H1 (cell line): ENCODE data around the gene LAMB1. TPM values are rescaled to one million over a fixed set of nuclear protein-coding genes. Genes with fewer than 3 reads are reported as not detected.

Source experiments
- CTCF ChIA-PET: fragments of 300-600 bp; sonication (Branson Sonifier 250); formaldehyde crosslinking; loops from one replicate; lab custom pipeline; 2021; ENCODE audit not compliant: partially characterized antibody; lab: Charles Lee
- POLR2A ChIA-PET: fragments of 300-600 bp; sonication (Branson Sonifier 250); formaldehyde crosslinking; loops from one replicate; lab custom pipeline; 2021; ENCODE audit warnings: inconsistent platforms; ENCODE audit not compliant: partially characterized antibody; lab: Charles Lee
- DNase-seq, 2 experiments: peaks; one replicate each; pipeline versions ENCODE4 v3.0.0 to v3.0.0-alpha.2; 2010 to 2022; ENCODE audit warnings: low spot score in 2 of 2, low read depth in 1 of 2, mixed read lengths in 1 of 2
- FAIRE-seq: peaks from 2 replicates; lab custom pipeline; 2011; peaks lifted over from hg19 to GRCh38; lab: Jason Lieb, UNC
- H2AFZ ChIP-seq: 2 replicates; pipeline ENCODE4 v1.8.1; 2012; ENCODE audit warnings: low read length, inconsistent platforms
- H2AK5ac ChIP-seq: 2 replicates; pipeline ENCODE4 v1.6.1; 2013; ENCODE audit warnings: low read depth, low read length
- H2BK120ac ChIP-seq: replicated peaks from 2 replicates; pipeline ENCODE3; 2013; ENCODE audit warnings: low read depth, low read length, inconsistent platforms
- H2BK12ac ChIP-seq: 2 replicates; pipeline ENCODE4 v1.6.1; 2013; ENCODE audit warnings: low read depth, low read length
- H2BK15ac ChIP-seq: 2 replicates; pipeline ENCODE4 v1.6.1; 2013; ENCODE audit warnings: low read length
- H2BK20ac ChIP-seq: 2 replicates; pipeline ENCODE4 v1.6.1; 2013; ENCODE audit warnings: low read length
- H2BK5ac ChIP-seq: 2 replicates; pipeline ENCODE4 v1.6.1; 2013; ENCODE audit warnings: low read depth, low read length
- H3K14ac ChIP-seq: 2 replicates; pipeline ENCODE4 v1.6.1; 2013; ENCODE audit warnings: inconsistent platforms; ENCODE audit not compliant: insufficient read length
- H3K18ac ChIP-seq: 2 replicates; pipeline ENCODE4 v1.6.1; 2013; ENCODE audit warnings: low read length; ENCODE audit errors: extremely low read depth
- H3K23ac ChIP-seq: 2 replicates; pipeline ENCODE4 v1.6.1; 2013; ENCODE audit warnings: inconsistent platforms; ENCODE audit not compliant: insufficient read length
- H3K23me2 ChIP-seq: 2 replicates; pipeline ENCODE4 v1.6.1; 2013; ENCODE audit warnings: low read depth, low read length
- H3K27ac ChIP-seq: 2 replicates; pipeline ENCODE4 v1.6.1; 2011; ENCODE audit warnings: low read depth, low read length, inconsistent platforms
- H3K27me3 ChIP-seq, 4 experiments: replicated peaks in 1 of 4; 1 replicate in 1 of 4; 2 replicates in 3 of 4; pipeline versions ENCODE4 v1.6.1 to v1.8.1; 2011 to 2013; ENCODE audit warnings: low read length in 3 of 4, mild to moderate bottlenecking in 3 of 4, inconsistent platforms in 2 of 4, mixed read lengths in 2 of 4, moderate library complexity in 1 of 4; ENCODE audit not compliant: control insufficient read depth in 3 of 4, insufficient read depth in 3 of 4; ENCODE audit errors: extremely low read depth in 1 of 4
- H3K36me3 ChIP-seq, 4 experiments: 2 replicates each; pipeline versions ENCODE4 v1.6.1 to v1.8.1; 2011 to 2013; ENCODE audit warnings: mild to moderate bottlenecking in 4 of 4, low read length in 3 of 4, moderate library complexity in 2 of 4, control low read depth in 1 of 4, inconsistent platforms in 1 of 4; ENCODE audit not compliant: insufficient read depth in 4 of 4, control insufficient read depth in 2 of 4
- H3K4ac ChIP-seq: replicated peaks from 2 replicates; pipeline ENCODE3; 2013; ENCODE audit warnings: low read length, low read depth, mixed read lengths, inconsistent platforms; ENCODE audit not compliant: insufficient read length
- H3K4me1 ChIP-seq, 4 experiments: replicated peaks in 1 of 4; 1 replicate in 1 of 4; 2 replicates in 3 of 4; pipeline versions ENCODE4 v1.6.1 to v1.8.1; 2011 to 2013; ENCODE audit warnings: low read length in 3 of 4, inconsistent platforms in 2 of 4, mixed read lengths in 1 of 4; ENCODE audit not compliant: insufficient read depth in 4 of 4, control insufficient read depth in 3 of 4
- H3K4me2 ChIP-seq, 2 experiments: 2 replicates each; pipeline versions ENCODE4 v1.6.1 to v1.8.1; 2011 to 2013; ENCODE audit warnings: low read depth in 2 of 2, low read length in 2 of 2, control low read depth in 1 of 2, inconsistent platforms in 1 of 2, mild to moderate bottlenecking in 1 of 2; ENCODE audit not compliant: insufficient read depth in 1 of 2
- H3K4me3 ChIP-seq, 4 experiments: fragments of 200-600, 300-600 bp in 1 of 4; sonication (generic), shearing (Covaris generic), sonication (Bioruptor Twin) in 1 of 4; 2 replicates each; pipeline versions ENCODE4 v1.5.1 to v1.8.1; 2011 to 2016; ENCODE audit warnings: low read length in 4 of 4, low read depth in 3 of 4, control low read depth in 2 of 4, inconsistent platforms in 2 of 4, mild to moderate bottlenecking in 2 of 4, mixed read lengths in 1 of 4, moderate library complexity in 1 of 4; ENCODE audit not compliant: insufficient read depth in 2 of 4; ENCODE audit errors: extremely low read depth in 1 of 4
- H3K56ac ChIP-seq: replicated peaks from 2 replicates; pipeline ENCODE3; 2013; ENCODE audit warnings: low read depth, mild to moderate bottlenecking, mixed read lengths, low read length, inconsistent platforms; ENCODE audit not compliant: insufficient read length
- H3K79me1 ChIP-seq: 2 replicates; pipeline ENCODE4 v1.6.1; 2013; ENCODE audit warnings: low read depth, low read length, control low read depth
- H3K79me2 ChIP-seq, 2 experiments: 2 replicates each; pipeline versions ENCODE4 v1.6.1 to v1.8.1; 2012 to 2013; ENCODE audit warnings: low read length in 2 of 2, mild to moderate bottlenecking in 2 of 2, inconsistent platforms in 1 of 2; ENCODE audit not compliant: insufficient read depth in 2 of 2, control insufficient read depth in 1 of 2
- H3K9ac ChIP-seq, 4 experiments: replicated peaks in 1 of 4; 1 replicate in 1 of 4; 2 replicates in 3 of 4; pipeline versions ENCODE4 v1.6.1 to v1.8.1; 2011 to 2013; ENCODE audit warnings: low read depth in 3 of 4, low read length in 3 of 4, control low read depth in 2 of 4, mild to moderate bottlenecking in 2 of 4, moderate library complexity in 2 of 4, inconsistent platforms in 1 of 4; ENCODE audit errors: extremely low read depth in 1 of 4
- H3K9me3 ChIP-seq, 2 experiments: 2 replicates each; pipeline versions ENCODE4 v1.6.1 to v1.8.1; 2012 to 2013; ENCODE audit warnings: mild to moderate bottlenecking in 2 of 2, moderate library complexity in 2 of 2, control low read depth in 1 of 2, inconsistent platforms in 1 of 2, low read depth in 1 of 2, low read length in 1 of 2, mixed read lengths in 1 of 2; ENCODE audit not compliant: insufficient read depth in 2 of 2
- H4K20me1 ChIP-seq, 2 experiments: replicated peaks in 1 of 2; 2 replicates each; pipeline versions ENCODE3 to v1.8.1; 2011 to 2013; ENCODE audit warnings: inconsistent platforms in 2 of 2, low read length in 2 of 2, mild to moderate bottlenecking in 1 of 2; ENCODE audit not compliant: insufficient read depth in 2 of 2, control insufficient read depth in 1 of 2
- H4K5ac ChIP-seq: 2 replicates; pipeline ENCODE4 v1.6.1; 2013; ENCODE audit warnings: low read length, low read depth, mixed read lengths, inconsistent platforms; ENCODE audit not compliant: insufficient read length
- H4K8ac ChIP-seq: 2 replicates; pipeline ENCODE4 v1.8.0; 2013; ENCODE audit warnings: mild to moderate bottlenecking, moderate library complexity, low read length, inconsistent platforms; ENCODE audit not compliant: insufficient read depth; ENCODE audit errors: extremely low read depth
- H4K91ac ChIP-seq: replicated peaks from 2 replicates; pipeline ENCODE3; 2013; ENCODE audit warnings: low read length, mixed read lengths, inconsistent platforms; ENCODE audit not compliant: insufficient read length
- JUND ChIP-seq: IDR thresholded peaks from 2 replicates; pipeline ENCODE4 v1.6.1; 2011; ENCODE audit warnings: mild to moderate bottlenecking, improper control_type of control experiment, low read length
- NRF1 ChIP-seq: IDR thresholded peaks from 2 replicates; pipeline ENCODE4 v1.6.1; 2011; ENCODE audit warnings: mild to moderate bottlenecking, low read depth, low read length, improper control_type of control experiment
- SP2 ChIP-seq: IDR thresholded peaks from 2 replicates; pipeline ENCODE4 v1.6.1; 2012; ENCODE audit warnings: mild to moderate bottlenecking, low read length, inconsistent platforms
- WGBS, 2 experiments: shearing (Covaris generic) in 1 of 2; methylation state at CpG; one replicate each; pipeline versions ENCODE4 v1.1.6 to v1.1.7; 2013 to 2015; ENCODE audit warnings: low lambda C conversion rate in 2 of 2, mixed read lengths in 2 of 2, inconsistent platforms in 1 of 2, low coverage in 1 of 2, missing lambda C conversion rate in 1 of 2; ENCODE audit not compliant: insufficient replicate concordance in 2 of 2, insufficient coverage in 1 of 2, insufficient read length in 1 of 2; ENCODE audit errors: extremely low coverage in 1 of 2, missing lambda C conversion rate in 1 of 2; 5-methylcytosine and 5-hydroxymethylcytosine counted together
- polyA plus RNA-seq, 7 experiments: library from polyadenylated mRNA; depleted of rRNA in 3 of 7; stranded (reverse) in 5 of 7; unstranded in 2 of 7; fragments of >200 nt in 5 of 7; fragments of 200-250 nt in 2 of 7; gene quantifications; 1 replicate in 5 of 7; 2 replicates in 1 of 7; 4 replicates in 1 of 7; pipeline versions ENCODE4 v1.2.1 to v1.2.3, GENCODE V29; 2011 to 2013; ENCODE audit warnings: missing spikeins in 2 of 7, mixed read lengths in 2 of 7
- total RNA-seq: library from RNA; stranded (reverse); fragmentation: NEBNext Ultra II Directional; extraction: Animal tissue kit (Norgen Biotek cat#: 25700); gene quantifications from 2 replicates; pipeline ENCODE4 v1.2.1, GENCODE V29; 2021

Gene LAMB1
- total and polyA plus RNA-seq, 2 of the 8 experiments (the other 6 are each of a cell fraction or from before 2014, with no cell fraction given): 31.9 to 38.5 TPM

GRCh38 chr7:108004220-108005142 lies 1.5 kb upstream of the LAMB1 start:
- H3K27ac ChIP-seq: no peak overlapping the region
- DNase-seq (peak in 1 of 2 experiments; percentile 50), FAIRE-seq (no peak)
- peaks cover 0 to 3% (median 0%) of the 10 kb centered on the region in 4 experiments; a peak in 1 of 8 replicates for H3K36me3 ChIP-seq
- no peaks in the 10 kb centered on the region for H3K79me2 ChIP-seq
- no peak overlapping the region for H3K56ac ChIP-seq
- ChIA-PET CTCF (interaction anchor here (0.9 to 3.9 kb wide), 12 partner anchors 11 to 141 kb away, joined by 3 to 27 read pairs (median 4); no protein-coding TSS in a partner anchor), POLR2A (interaction anchor here (1.8 to 2.8 kb wide), 2 partner anchors 51 to 71 kb away, joined by 4 to 18 read pairs; no protein-coding TSS in a partner anchor)
- H3K4me3 ChIP-seq: peak overlapping the region in 1 of 4 experiments; percentile 92; a peak in 3 of 8 replicates
- H3K9ac ChIP-seq: no peak overlapping the region
- H2BK5ac ChIP-seq: no peak overlapping the region
- no peak overlapping the region for H4K5ac ChIP-seq
- no peak overlapping the region for H2BK15ac ChIP-seq
- no peak overlapping the region for H3K4ac ChIP-seq
- no peaks in the 10 kb centered on the region; a peak in 1 of 4 replicates for H3K9me3 ChIP-seq
- H4K91ac ChIP-seq: no peak overlapping the region
- H2BK12ac ChIP-seq: no peak overlapping the region
- peaks cover 3% of the 10 kb centered on the region in 2 experiments for H4K20me1 ChIP-seq
- H3K4me2 ChIP-seq: peak overlapping the region; percentile 37 to 91
- peak overlapping the region; percentile 42; the same call in 1 of the 2 replicates for H2AK5ac ChIP-seq
- H2BK120ac ChIP-seq: no peak overlapping the region
- peaks cover 34 to 75% (median 65%) of the 10 kb centered on the region in 4 experiments for H3K27me3 ChIP-seq
- no peak overlapping the region for H2AFZ ChIP-seq
- H2BK20ac ChIP-seq: no peak overlapping the region
- H3K14ac ChIP-seq: no peak overlapping the region
- no peak overlapping the region for H3K18ac ChIP-seq
- H3K4me1 ChIP-seq: peaks cover 7 to 21% (median 11%) of the 10 kb centered on the region in 4 experiments
- 24% methylated on average over 13 of the region's 13 CpGs; no CpG with 5 or more reads in 1 of the 2 experiments for WGBS, 2 experiments
- no peak overlapping the region for H3K23ac ChIP-seq
- H3K23me2 ChIP-seq: peaks cover 23% of the 10 kb centered on the region
- H4K8ac ChIP-seq: no peak overlapping the region
- no peaks in the 10 kb centered on the region for H3K79me1 ChIP-seq
- TF ChIP-seq JUND: no peak
- TF ChIP-seq SP2: no peak
- TF ChIP-seq NRF1: no peak
